Kidney (tissue), 14 donors: ENCODE measurements around the gene DLL4. TPM values are rescaled to one million over a fixed set of nuclear protein-coding genes. Genes with fewer than 3 reads are reported as not detected.

Experiments
- DNase-seq, 5 donors: peaks; one replicate each; pipeline ENCODE4 v3.0.0-alpha.2; 2013 to 2020
- FAIRE-seq: peaks from 2 replicates; lab custom pipeline; 2012; peaks lifted over from hg19 to GRCh38; lab: Jason Lieb, UNC
- H3K27ac ChIP-seq, 2 donors: one replicate each; pipeline ENCODE4 v1.7.0; 2013; ENCODE audit warnings: low read depth in 2 of 2, low read length in 2 of 2, inconsistent platforms in 1 of 2
- H3K27me3 ChIP-seq: one replicate; pipeline ENCODE4 v1.7.1; 2013; ENCODE audit warnings: low read length, inconsistent platforms; ENCODE audit not compliant: control insufficient read depth, insufficient read depth
- H3K36me3 ChIP-seq, 3 donors: one replicate each; pipeline versions ENCODE4 v1.7.0 to v1.7.1; 2013; ENCODE audit warnings: low read length in 3 of 3, control low read depth in 1 of 3, inconsistent platforms in 1 of 3; ENCODE audit not compliant: insufficient read depth in 3 of 3, control insufficient read depth in 2 of 3
- H3K4me1 ChIP-seq, 3 donors: one replicate each; pipeline versions ENCODE4 v1.7.0 to v1.7.1; 2013; ENCODE audit warnings: low read length in 3 of 3, inconsistent platforms in 1 of 3, low read depth in 1 of 3; ENCODE audit not compliant: control insufficient read depth in 2 of 3, insufficient read depth in 2 of 3
- H3K4me3 ChIP-seq, 3 donors: one replicate each; pipeline versions ENCODE4 v1.7.0 to v1.8.1; 2013; ENCODE audit warnings: low read length in 3 of 3, control low read depth in 1 of 3, inconsistent platforms in 1 of 3
- H3K9ac ChIP-seq, 3 donors: one replicate each; pipeline versions ENCODE4 v1.7.0 to v1.7.1; 2013; ENCODE audit warnings: low read length in 3 of 3, control low read depth in 1 of 3, inconsistent platforms in 1 of 3
- H3K9me3 ChIP-seq, 3 donors: one replicate each; pipeline versions ENCODE4 v1.7.0 to v1.7.1; 2013; ENCODE audit warnings: low read length in 3 of 3, control low read depth in 1 of 3, inconsistent platforms in 1 of 3; ENCODE audit not compliant: control insufficient read depth in 2 of 3, insufficient read depth in 1 of 3
- CTCF ChIP-seq: IDR thresholded peaks from 3 replicates; pipeline ENCODE4 v1.5.1; 2012; ENCODE audit warnings: mild to moderate bottlenecking, moderate library complexity, borderline replicate concordance; ENCODE audit not compliant: insufficient read depth; ENCODE audit errors: extremely low read depth
- intact Hi-C: fragments of 100-400 bp; cut with DNase I; formaldehyde crosslinking; loops from one replicate; pipeline ENCODE4 v1.11.1; 2022
- polyA plus RNA-seq: library from polyadenylated mRNA; stranded (reverse); fragments of 350-450 nt; fragmentation: Illumina TruSeq; extraction: RNeasy Lipid Tissue Mini Kit (QIAGEN cat#74804); gene quantifications from one replicate; pipeline ENCODE4 v1.2.3, GENCODE V29; 2014; ENCODE audit warnings: low read depth, low replicate concordance; ENCODE audit not compliant: insufficient read depth
- total RNA-seq: library from RNA; stranded (reverse); fragmentation: NEBNext Ultra II Directional; extraction: Animal tissue kit (Norgen Biotek cat#: 25700); gene quantifications from one replicate; pipeline ENCODE4 v1.2.1, GENCODE V29; 2021
- donor health status: control.
- donor health status: control.
- donor health status: control.
- donor health status: control.
- donor health status: control.
- donor health status: DM: yes; HTN: yes; CAD: no.
- donor health status: Normal renal cell carcinoma (clear cell type).

The DLL4 gene
- total and polyA plus RNA-seq, 2 donors from 2014 or later, result 5.8 to 9.4 TPM

GRCh38 chr15:40968290-40969085, 39.3 kb downstream of the DLL4 start:
- Histone ChIP-seq H3K9ac (no peak overlapping the region), H3K27me3 (no peaks in the 10 kb centered on the region), H3K36me3 (no peaks in the 10 kb centered on the region), H3K4me3 (no peak overlapping the region), H3K9me3 (no peaks in the 10 kb centered on the region), H3K4me1 (peaks cover 0 to 6% (median 5%) of the 10 kb centered on the region in 3 donors), H3K27ac (no peak overlapping the region)
- intact Hi-C loops, result no loop called here
- TF ChIP-seq CTCF, result no peak
- FAIRE-seq, result no peak
- DNase-seq, result no peak

GRCh38 chr15:40969363-40969762, 40.2 kb downstream of the DLL4 start:
- no peaks in the 10 kb centered on the region for H3K27me3 ChIP-seq
- H3K4me3 ChIP-seq, result no peak overlapping the region
- H3K27ac ChIP-seq, result no peak overlapping the region
- DNase-seq, result no peak
- no peak for TF ChIP-seq CTCF
- H3K36me3 ChIP-seq, result no peaks in the 10 kb centered on the region
- H3K9ac ChIP-seq, result no peak overlapping the region
- FAIRE-seq, result no peak
- intact Hi-C loops, result no loop called here
- no peaks in the 10 kb centered on the region for H3K9me3 ChIP-seq
- peaks cover 0 to 6% (median 5%) of the 10 kb centered on the region in 3 donors for H3K4me1 ChIP-seq

GRCh38 chr15:40974879-40975278, 45.7 kb downstream of the DLL4 start:
- no peak overlapping the region for H3K27ac ChIP-seq
- H3K4me3 ChIP-seq, result no peak overlapping the region
- no peak for TF ChIP-seq CTCF
- no peaks in the 10 kb centered on the region for H3K27me3 ChIP-seq
- intact Hi-C loops, result no loop called here
- no peaks in the 10 kb centered on the region for H3K9me3 ChIP-seq
- FAIRE-seq, result no peak
- H3K4me1 ChIP-seq, result no peaks in the 10 kb centered on the region
- H3K9ac ChIP-seq, result no peak overlapping the region
- peaks cover 0 to 21% (median 16%) of the 10 kb centered on the region in 3 donors for H3K36me3 ChIP-seq
- DNase-seq, result no peak

- H3K9ac ChIP-seq, result no peak overlapping the region
- H3K9me3 ChIP-seq, result no peaks in the 10 kb centered on the region
- H3K27me3 ChIP-seq, result no peaks in the 10 kb centered on the region
- intact Hi-C loops, result no loop called here
- DNase-seq (no peak), FAIRE-seq (no peak)
- H3K4me1 ChIP-seq, result no peaks in the 10 kb centered on the region
- H3K36me3 ChIP-seq, result peaks cover 3 to 40% (median 33%) of the 10 kb centered on the region in 3 donors
- H3K4me3 ChIP-seq, result no peak overlapping the region
- TF ChIP-seq CTCF, result no peak
- no peak overlapping the region for H3K27ac ChIP-seq
These were observed 47.7 kb downstream of the DLL4 start for GRCh38 chr15:40976819-40977218.
